NCI-H345 (cell line): ENCODE measurements around the gene DLG4.

Experiments
- DNase-seq: peaks from one replicate; lab custom pipeline; 2025; lab: John Stamatoyannopoulos, UW

Gene DLG4

DNA sequence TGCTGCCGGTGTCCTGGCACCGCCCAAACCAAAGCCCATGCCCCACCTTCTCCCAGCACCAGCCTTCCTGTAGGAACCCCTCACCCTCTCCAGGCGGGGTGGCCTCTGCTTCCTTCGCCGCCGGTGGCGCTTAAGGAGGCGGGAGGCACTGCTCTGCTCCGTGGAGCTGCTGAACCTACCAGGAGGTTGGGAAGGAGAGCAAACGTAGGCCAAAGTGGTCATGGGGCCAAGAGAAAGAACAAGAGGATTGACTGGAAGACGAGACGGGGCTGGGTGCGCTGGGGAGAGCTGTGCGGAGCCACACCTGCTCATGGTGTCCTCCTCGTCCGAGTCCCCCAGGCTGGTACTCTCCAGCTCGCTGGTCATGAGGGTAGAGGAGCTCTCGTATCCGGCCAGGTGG is 9.9 kb upstream of the DLG4 start:
- no peak for DNase-seq

DNA sequence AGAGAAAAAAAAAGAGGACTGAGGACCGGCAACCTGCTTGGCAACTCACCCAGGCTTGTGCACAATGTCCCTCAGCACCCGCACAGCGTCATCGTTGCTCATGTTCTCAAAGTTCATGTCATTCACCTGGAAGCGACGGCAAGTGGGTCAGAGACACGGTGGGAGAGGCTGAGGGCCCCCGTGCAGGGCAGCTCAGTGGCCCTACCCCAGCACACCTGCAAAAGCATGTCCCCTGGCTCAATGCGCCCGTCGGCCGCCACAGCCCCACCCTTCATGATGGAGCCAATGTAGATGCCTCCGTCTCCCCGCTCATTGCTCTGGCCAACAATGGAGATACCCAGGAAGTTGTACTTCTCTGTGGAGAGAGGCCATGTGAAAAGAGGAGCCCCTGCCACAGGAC is 9.3 kb upstream of the DLG4 start:
- no peak for DNase-seq

GRCh38 chr17:7226721-7227710 is 7.4 kb upstream of the DLG4 start:
- no peak for DNase-seq

GRCh38 chr17:7225711-7226331 is 6.2 kb upstream of the DLG4 start:
- no peak for DNase-seq

DNA sequence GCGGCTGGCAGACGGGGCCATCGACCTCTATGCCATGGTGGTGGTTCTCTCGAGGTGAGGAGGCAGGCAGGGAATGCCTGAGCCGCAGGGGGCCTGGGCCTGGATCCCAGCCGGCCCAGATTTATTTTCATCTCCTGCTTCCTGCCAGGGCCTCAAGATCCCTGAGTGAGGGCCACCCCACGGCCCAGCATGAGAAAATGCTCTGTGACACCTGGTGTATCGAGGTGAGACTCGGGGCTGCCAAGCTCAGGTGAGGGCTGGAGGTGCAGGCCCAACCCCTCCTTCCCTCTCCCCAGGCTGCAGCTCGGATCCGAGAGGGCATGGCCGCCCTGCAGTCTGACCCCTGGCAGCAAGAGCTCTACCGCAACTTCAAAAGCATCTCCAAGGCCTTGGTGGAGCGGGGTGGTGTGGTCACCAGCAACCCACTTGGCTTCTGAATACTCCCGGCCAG is 5.0 kb upstream of the DLG4 start:
- no peak for DNase-seq

DNA sequence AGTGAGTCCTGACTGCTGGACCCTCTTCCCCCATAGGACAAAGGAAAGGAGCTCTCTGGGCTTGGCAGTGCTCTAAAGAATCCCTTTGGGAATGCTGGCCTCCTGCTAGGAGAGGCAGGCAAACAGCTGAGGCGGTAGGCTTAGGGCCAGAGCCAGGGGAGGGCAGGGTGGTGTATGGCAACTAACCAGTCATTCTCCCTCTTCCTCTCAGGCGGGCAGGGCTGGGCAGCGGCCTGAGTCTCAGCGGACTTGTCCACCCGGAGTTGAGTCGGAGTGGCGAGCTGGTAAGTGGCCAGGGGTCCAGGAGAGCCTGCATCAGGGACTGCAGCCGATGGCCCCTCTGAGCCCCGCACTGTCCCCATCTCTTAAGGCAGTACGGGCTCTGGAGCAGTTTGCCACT is 4.5 kb upstream of the DLG4 start:
- no peak for DNase-seq

GRCh38 chr17:7223375-7223774 is 3.7 kb upstream of the DLG4 start:
- no peak for DNase-seq

- DNase-seq, result no peak
Observed at GRCh38 chr17:7222972-7223292, 3.3 kb upstream of the DLG4 start.

- DNase-seq, result no peak
Observed at GRCh38 chr17:7222093-7222971, 2.7 kb upstream of the DLG4 start.

DNA sequence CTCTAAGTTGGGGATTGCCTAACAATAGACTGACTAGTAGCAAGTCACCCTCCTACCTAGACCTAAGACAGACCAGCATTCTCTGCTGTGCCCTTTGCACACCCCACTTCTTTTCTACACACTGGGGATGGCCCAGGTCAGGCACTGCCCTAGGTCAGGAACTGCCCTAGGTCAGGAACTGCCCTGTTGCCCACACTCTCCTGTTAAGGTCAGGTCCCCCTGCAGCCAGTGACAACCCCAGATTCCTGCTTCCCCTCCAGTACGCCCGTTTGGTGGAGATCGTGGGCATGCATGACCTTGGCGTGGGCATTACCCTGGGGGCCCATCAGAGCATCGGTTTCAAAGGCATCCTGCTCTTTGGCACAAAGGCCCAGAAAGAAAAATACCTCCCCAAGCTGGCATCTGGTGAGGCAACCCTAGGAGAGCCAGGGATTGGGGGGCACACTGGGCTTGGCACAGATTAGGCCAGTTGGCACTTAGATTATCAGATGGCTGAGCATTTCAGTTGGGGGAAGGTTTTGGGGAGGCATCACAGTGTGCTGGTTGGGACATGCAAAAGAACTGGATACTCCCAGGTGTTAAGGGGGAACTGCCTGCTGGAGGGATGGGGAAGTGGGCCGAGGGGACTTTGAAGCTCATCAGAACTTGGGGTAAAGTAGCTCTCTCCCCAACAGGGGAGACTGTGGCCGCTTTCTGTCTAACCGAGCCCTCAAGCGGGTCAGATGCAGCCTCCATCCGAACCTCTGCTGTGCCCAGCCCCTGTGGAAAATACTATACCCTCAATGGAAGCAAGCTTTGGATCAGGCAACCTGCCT is 1.8 kb upstream of the DLG4 start:
- DNase-seq, result no peak

- DNase-seq, result peak; percentile 19
Observed at GRCh38 chr17:7220593-7221277, 1.1 kb upstream of the DLG4 start.

DNA sequence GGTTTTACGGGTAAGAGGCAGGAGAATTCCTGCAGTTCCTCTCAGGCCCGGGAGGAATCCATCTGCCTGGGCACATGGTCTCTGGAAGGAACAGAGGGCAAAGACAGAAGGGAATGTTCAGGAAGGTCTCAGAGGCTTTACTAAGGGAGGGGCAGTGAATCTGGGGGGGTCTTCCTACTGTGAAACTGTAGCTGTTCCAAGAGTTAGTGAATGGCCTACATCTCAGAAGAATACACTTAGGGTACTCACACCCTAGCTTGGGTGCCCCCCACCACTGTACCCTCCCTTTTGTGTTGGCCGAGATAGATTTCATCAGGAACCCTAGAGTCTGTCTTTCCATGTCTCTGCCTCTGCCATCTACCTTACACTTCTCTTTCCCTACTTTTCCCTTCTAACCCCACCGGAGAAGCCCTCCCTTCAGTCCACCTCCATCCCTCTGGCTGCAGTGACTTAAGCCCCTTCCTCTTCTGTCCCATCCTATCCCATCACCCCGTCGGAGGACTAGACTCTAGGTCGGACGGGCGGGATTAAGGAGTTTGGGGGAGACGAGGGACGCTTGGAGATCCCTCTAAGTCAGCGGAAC is 316 bp downstream of the DLG4 start:
- DNase-seq, result no peak

DNA sequence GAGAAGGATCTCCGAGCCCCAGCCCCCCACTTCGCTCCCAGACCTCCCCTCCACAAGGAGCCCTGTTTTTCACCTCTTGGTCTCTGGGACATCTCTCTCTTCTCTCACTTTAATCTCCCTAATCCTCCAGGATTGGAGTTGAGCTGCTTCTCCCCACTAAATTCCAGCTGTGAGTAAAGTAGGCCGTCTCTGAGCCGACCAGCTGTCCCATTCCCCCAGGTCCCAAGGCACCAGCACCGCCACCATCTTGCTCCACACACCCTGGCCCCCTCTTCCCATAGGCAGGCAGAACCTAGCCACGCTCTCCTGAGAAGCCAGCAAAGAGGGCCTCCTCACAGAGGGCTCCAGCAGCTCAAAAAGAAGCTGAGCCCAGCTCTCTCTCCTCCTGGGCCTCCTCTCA is 878 bp downstream of the DLG4 start:
- DNase-seq, result no peak

DNA sequence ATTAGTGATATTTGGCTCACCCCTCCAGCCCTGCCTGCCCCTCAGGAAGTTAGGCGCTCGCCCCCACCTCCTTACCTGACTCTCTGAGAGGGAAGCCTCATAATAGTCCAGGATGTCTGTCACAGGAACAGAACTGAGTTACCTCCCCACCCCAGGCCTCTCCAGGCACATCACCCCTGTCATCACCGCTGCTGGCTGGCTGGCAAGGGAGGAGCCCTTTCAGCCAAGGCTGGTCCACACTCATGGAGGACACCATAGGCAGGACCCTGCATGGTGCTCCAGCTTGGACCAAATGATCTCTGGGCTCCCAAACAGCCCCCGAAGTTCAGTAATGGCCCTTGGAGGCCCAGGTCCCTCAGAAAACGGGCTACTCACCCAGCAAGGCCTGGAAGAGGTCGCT is 1.5 kb downstream of the DLG4 start:
- DNase-seq, result no peak

GRCh38 chr17:7217113-7217987 is 2.3 kb downstream of the DLG4 start:
- no peak for DNase-seq

DNA sequence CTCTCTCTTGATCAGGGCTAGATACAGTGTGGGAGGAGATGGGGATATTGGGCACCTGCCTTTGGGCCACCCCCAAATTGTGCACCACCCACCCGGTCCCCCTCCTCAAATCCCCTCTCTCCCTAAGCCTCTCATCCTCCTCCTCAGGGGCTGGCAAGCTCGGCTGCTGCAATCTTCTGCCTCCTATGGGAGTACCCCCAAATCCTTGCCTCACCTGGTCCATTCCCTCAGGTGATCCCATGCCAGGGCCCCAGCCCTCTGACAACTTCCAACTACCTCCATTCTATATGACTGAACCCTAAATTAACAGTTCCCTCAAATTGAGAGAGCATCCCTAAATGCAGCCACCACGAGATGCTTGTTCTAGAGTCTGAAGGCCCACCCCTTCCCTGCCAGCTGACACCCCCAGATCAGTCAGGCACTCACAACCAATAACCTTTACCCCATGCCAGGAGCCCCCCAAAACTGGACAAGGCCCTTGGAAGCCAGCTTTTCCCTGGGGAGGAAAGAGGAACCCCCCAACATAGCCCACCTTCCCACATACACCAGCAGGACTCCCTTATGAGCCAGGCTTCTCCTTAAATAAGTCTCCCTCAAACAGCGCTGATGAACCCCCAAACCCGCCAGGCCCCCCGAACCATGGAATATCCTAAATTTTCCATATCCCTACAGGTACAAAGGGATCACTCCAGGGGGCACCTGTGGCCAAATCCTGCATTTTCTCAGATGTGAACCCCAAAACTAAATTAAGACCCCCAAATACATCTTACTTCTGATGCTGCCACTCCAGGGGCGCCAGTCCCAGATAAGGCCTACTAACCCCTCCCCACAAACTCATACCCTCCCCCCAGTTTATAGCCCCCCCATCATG is 3.2 kb downstream of the DLG4 start:
- no peak for DNase-seq

GRCh38 chr17:7215652-7216180 is 3.9 kb downstream of the DLG4 start:
- DNase-seq, result no peak

- DNase-seq, result no peak
Observed at GRCh38 chr17:7215136-7215638, 4.4 kb downstream of the DLG4 start.
